SK-N-SH treated with all-trans-retinoic acid at 6 μM for 48 hours (cell line): Measurements from ENCODE around the gene TM9SF3.
"Not testable (repeated sequence)": the region's sequence is repeated elsewhere in the genome, so short reads cannot be mapped to it uniquely, and the experiment has no call there.

Source experiments
- ATAC-seq: fragments of 200-7000 bp; cut with Tn5 transposase; 3 replicates; pipeline ENCODE4 v1.9.1; 2020; ENCODE audit warnings: mild to moderate bottlenecking, moderate library complexity
- ARNTL ChIP-seq: fragments of 450-650 bp; formaldehyde crosslinking; IDR thresholded peaks from 2 replicates; pipeline ENCODE4 v1.5.0; 2020; ENCODE audit warnings: low read depth, mild to moderate bottlenecking, moderate library complexity, borderline replicate concordance
- BACH2 ChIP-seq: fragments of 250-450 bp; sonication (Bioruptor Pico); IDR thresholded peaks from 2 replicates; pipeline ENCODE4 v1.9.0; 2021; ENCODE audit warnings: mild to moderate bottlenecking, borderline replicate concordance
- CSDC2 ChIP-seq: fragments of 250-450 bp; sonication (Bioruptor Pico); IDR thresholded peaks from 2 replicates; pipeline ENCODE4 v1.5.0; 2020; ENCODE audit warnings: mild to moderate bottlenecking, moderate library complexity
- ESRRG ChIP-seq: fragments of 250-450 bp; sonication (Bioruptor Pico); IDR thresholded peaks from 2 replicates; pipeline ENCODE4 v1.6.1; 2021; ENCODE audit warnings: mild to moderate bottlenecking
- GLIS3 ChIP-seq: fragments of 250-450 bp; sonication (Bioruptor Pico); IDR thresholded peaks from 2 replicates; pipeline ENCODE4 v1.5.0; 2020; ENCODE audit warnings: mild to moderate bottlenecking, moderate library complexity
- OSR1 ChIP-seq: fragments of 250-450 bp; sonication (Bioruptor Pico); IDR thresholded peaks from 2 replicates; pipeline ENCODE4 v1.8.0; 2022; ENCODE audit warnings: moderate library complexity, mild to moderate bottlenecking, inconsistent platforms
- RARB ChIP-seq: fragments of 250-450 bp; sonication (Bioruptor Pico); IDR thresholded peaks from 2 replicates; pipeline ENCODE4 v1.8.0; 2021; ENCODE audit warnings: mild to moderate bottlenecking, moderate library complexity
- SNAI2 ChIP-seq: fragments of 250-450 bp; sonication (Bioruptor Pico); IDR thresholded peaks from 2 replicates; pipeline ENCODE4 v1.5.0; 2020; ENCODE audit warnings: mild to moderate bottlenecking, moderate library complexity
- TCF4 ChIP-seq: fragments of 250-450 bp; sonication (Bioruptor Pico); IDR thresholded peaks from 2 replicates; pipeline ENCODE4 v1.8.0; 2021; ENCODE audit warnings: mild to moderate bottlenecking, moderate library complexity, borderline replicate concordance
- TOX ChIP-seq: fragments of 250-450 bp; sonication (Bioruptor Pico); IDR thresholded peaks from 2 replicates; pipeline ENCODE4 v1.8.0; 2021; ENCODE audit warnings: mild to moderate bottlenecking, moderate library complexity, borderline replicate concordance
- ZFP3 ChIP-seq: fragments of 250-450 bp; sonication (Bioruptor Pico); IDR thresholded peaks from 2 replicates; pipeline ENCODE4 v1.5.0; 2020; ENCODE audit warnings: mild to moderate bottlenecking, moderate library complexity
- ZFP30 ChIP-seq: fragments of 450-650 bp; formaldehyde crosslinking; IDR thresholded peaks from 2 replicates; pipeline ENCODE4 v1.5.0; 2022; ENCODE audit warnings: mild to moderate bottlenecking, moderate library complexity
- ZNF565 ChIP-seq: fragments of 450-650 bp; formaldehyde crosslinking; conservative IDR thresholded peaks from 2 replicates; pipeline ENCODE4 v1.5.0; 2020; ENCODE audit warnings: low read depth, mild to moderate bottlenecking, moderate library complexity
- ZNF70 ChIP-seq: fragments of 450-650 bp; formaldehyde crosslinking; IDR thresholded peaks from 2 replicates; pipeline ENCODE4 v1.5.0; 2020; ENCODE audit warnings: mild to moderate bottlenecking, moderate library complexity
- ZNF8 ChIP-seq: fragments of 450-650 bp; formaldehyde crosslinking; IDR thresholded peaks from 2 replicates; pipeline ENCODE4 v1.5.0; 2020; ENCODE audit warnings: mild to moderate bottlenecking, moderate library complexity
- TF ChIP-seq, protein P1 (sequence below): fragments of 250-450 bp; sonication (Bioruptor Pico); IDR thresholded peaks from 2 replicates; pipeline ENCODE4 v1.8.0; 2021; ENCODE audit warnings: low read depth, mild to moderate bottlenecking, moderate library complexity, borderline replicate concordance
- TF ChIP-seq, protein P2 (sequence below): fragments of 250-450 bp; sonication (Bioruptor Pico); IDR thresholded peaks from 2 replicates; pipeline ENCODE4 v1.5.1; 2021; ENCODE audit warnings: mild to moderate bottlenecking, moderate library complexity
- TF ChIP-seq, protein P3 (sequence below): fragments of 250-450 bp; sonication (Bioruptor Pico); IDR thresholded peaks from 2 replicates; pipeline ENCODE4 v1.8.0; 2020; ENCODE audit warnings: mild to moderate bottlenecking, moderate library complexity, borderline replicate concordance
- TF ChIP-seq, protein P4 (sequence below): fragments of 250-450 bp; sonication (Bioruptor Pico); IDR thresholded peaks from 2 replicates; pipeline ENCODE4 v1.5.1; 2020; ENCODE audit warnings: low read depth, mild to moderate bottlenecking, moderate library complexity
- TF ChIP-seq, protein P5 (sequence below): fragments of 250-450 bp; sonication (Bioruptor Pico); IDR thresholded peaks from 2 replicates; pipeline ENCODE4 v1.5.0; 2020; ENCODE audit warnings: mild to moderate bottlenecking, moderate library complexity

TM9SF3 gene

DNA sequence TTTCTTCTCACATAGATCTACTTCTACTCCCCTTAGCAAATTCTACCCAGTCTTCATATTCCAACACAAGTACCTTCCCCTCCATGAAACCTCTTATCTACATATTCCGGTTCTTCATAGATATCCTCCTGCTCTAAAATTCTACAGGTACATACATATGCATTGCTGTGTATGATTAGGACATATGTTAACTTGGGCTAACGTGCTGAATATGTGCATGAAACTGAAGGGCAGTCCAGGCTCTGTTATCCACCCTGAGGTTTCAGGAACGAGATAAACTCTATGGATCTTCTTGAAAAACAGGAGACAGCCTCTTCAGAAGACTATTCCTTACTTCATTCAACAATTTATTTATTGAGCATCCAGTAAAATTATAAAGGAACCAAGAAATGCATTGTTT, 31.5 kb downstream of the TM9SF3 start:
- no peak for ATAC-seq
- TF ChIP-seq ZFP30 (CRISPR knock-in tag) (no peak), RARB (no peak), OSR1 (CRISPR knock-in tag) (no peak), ZNF70 (CRISPR knock-in tag) (no peak), ZNF8 (CRISPR knock-in tag) (no peak), ZNF565 (CRISPR knock-in tag) (no peak), SNAI2 (CRISPR knock-in tag) (no peak), CSDC2 (no peak)
- TF ChIP-seq, protein P1, sequence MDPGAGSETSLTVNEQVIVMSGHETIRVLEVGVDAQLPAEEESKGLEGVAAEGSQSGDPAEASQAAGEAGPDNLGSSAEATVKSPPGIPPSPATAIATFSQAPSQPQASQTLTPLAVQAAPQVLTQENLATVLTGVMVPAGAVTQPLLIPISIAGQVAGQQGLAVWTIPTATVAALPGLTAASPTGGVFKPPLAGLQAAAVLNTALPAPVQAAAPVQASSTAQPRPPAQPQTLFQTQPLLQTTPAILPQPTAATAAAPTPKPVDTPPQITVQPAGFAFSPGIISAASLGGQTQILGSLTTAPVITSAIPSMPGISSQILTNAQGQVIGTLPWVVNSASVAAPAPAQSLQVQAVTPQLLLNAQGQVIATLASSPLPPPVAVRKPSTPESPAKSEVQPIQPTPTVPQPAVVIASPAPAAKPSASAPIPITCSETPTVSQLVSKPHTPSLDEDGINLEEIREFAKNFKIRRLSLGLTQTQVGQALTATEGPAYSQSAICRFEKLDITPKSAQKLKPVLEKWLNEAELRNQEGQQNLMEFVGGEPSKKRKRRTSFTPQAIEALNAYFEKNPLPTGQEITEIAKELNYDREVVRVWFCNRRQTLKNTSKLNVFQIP (CRISPR knock-in tag), result no peak
- TF ChIP-seq, protein P2, sequence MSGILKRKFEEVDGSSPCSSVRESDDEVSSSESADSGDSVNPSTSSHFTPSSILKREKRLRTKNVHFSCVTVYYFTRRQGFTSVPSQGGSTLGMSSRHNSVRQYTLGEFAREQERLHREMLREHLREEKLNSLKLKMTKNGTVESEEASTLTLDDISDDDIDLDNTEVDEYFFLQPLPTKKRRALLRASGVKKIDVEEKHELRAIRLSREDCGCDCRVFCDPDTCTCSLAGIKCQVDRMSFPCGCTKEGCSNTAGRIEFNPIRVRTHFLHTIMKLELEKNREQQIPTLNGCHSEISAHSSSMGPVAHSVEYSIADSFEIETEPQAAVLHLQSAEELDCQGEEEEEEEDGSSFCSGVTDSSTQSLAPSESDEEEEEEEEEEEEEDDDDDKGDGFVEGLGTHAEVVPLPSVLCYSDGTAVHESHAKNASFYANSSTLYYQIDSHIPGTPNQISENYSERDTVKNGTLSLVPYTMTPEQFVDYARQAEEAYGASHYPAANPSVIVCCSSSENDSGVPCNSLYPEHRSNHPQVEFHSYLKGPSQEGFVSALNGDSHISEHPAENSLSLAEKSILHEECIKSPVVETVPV (CRISPR knock-in tag), result no peak

DNA sequence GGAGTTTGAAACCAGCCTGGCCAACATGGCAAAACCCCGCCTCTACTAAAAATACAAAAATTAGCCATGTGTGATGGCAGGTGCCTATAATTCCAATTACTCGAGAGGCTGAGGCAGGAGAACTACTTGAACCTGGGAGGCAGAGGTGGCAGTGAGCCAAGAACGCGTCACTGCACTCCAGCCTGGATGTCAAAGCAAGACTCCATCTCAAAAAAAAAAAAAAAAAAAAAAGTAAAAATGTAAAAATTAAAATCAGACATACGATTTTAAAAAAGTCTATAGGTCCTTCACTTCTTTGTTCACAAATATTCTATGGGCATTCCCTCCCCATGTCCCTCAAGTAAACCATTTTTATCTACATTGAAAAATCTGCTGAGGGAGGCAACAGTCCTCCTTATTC, 38.2 kb downstream of the TM9SF3 start:
- TF ChIP-seq, protein P3, sequence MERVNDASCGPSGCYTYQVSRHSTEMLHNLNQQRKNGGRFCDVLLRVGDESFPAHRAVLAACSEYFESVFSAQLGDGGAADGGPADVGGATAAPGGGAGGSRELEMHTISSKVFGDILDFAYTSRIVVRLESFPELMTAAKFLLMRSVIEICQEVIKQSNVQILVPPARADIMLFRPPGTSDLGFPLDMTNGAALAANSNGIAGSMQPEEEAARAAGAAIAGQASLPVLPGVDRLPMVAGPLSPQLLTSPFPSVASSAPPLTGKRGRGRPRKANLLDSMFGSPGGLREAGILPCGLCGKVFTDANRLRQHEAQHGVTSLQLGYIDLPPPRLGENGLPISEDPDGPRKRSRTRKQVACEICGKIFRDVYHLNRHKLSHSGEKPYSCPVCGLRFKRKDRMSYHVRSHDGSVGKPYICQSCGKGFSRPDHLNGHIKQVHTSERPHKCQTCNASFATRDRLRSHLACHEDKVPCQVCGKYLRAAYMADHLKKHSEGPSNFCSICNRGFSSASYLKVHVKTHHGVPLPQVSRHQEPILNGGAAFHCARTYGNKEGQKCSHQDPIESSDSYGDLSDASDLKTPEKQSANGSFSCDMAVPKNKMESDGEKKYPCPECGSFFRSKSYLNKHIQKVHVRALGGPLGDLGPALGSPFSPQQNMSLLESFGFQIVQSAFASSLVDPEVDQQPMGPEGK (CRISPR knock-in tag), result no peak
- no peak for ATAC-seq

DNA sequence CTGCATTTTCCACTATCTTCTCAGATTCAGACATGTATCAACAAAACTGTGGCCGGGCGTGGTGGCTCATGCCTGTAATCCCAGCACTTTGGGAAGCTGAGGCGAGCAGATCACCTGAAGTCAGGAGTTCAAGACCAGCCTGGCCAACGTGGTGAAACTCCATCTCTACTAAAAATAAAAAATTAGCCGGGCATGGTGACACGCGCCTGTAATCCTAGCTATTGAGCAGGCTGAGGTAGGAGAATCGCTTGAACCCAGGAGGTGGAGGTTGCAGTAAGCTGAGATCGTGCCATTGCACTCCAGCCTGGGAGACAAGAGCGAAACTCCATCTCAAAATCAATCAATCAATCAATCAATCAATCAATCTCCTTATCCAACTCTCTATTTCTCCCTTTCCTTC, 41.3 kb downstream of the TM9SF3 start:
- ATAC-seq, result not testable (repeated sequence)

DNA sequence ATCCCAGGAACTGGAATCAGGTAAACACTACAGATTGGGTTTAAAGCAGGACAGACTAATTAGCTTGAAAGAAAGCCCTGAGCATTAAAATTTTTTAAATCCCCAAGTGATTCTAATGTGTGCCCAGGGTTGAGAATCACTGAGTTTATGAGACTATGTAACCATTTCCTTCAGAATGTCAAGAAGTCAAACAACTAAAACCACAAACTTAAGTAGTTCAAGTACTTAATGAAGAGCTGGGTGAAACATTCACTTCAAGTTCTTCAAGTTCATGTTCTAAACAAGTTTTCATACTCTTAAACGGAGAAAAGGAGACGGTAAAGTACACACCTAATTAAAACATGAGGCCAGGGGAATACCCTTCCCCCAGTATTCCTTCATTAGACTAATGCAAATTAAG, 44.9 kb downstream of the TM9SF3 start:
- ATAC-seq, result no peak
- TF ChIP-seq ZNF8 (CRISPR knock-in tag), result no peak
- no peak for TF ChIP-seq ARNTL
- TF ChIP-seq ZFP3 (CRISPR knock-in tag), result no peak

DNA sequence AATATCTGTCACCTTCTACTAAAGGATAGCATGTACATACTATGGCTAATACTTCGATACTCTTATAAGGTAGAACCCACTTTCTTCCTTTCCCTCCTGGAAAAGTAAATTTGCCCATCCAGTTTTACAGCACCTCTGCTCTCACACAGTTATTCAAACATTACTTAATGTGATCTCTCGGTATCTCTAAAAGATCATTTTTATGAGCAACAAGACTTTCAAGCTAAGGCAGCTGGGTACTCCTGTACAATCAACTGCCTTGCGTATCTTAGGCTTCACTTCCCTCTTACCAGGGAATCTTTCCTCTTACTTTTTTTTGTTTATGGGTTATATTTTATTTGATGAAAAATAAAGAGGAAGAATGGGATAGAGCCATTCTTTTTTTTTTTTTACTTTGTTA, 46.6 kb downstream of the TM9SF3 start:
- ATAC-seq, result no peak
- TF ChIP-seq ARNTL, result no peak
- no peak for TF ChIP-seq RARB
- no peak for TF ChIP-seq BACH2 (CRISPR knock-in tag)
- TF ChIP-seq, protein P4, sequence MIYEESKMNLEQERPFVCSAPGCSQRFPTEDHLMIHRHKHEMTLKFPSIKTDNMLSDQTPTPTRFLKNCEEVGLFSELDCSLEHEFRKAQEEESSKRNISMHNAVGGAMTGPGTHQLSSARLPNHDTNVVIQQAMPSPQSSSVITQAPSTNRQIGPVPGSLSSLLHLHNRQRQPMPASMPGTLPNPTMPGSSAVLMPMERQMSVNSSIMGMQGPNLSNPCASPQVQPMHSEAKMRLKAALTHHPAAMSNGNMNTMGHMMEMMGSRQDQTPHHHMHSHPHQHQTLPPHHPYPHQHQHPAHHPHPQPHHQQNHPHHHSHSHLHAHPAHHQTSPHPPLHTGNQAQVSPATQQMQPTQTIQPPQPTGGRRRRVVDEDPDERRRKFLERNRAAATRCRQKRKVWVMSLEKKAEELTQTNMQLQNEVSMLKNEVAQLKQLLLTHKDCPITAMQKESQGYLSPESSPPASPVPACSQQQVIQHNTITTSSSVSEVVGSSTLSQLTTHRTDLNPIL (CRISPR knock-in tag), result no peak
- no peak for TF ChIP-seq ZFP30 (CRISPR knock-in tag)
- TF ChIP-seq ZFP3 (CRISPR knock-in tag), result no peak
- TF ChIP-seq, protein P3 (CRISPR knock-in tag), result no peak
- no peak for TF ChIP-seq ZNF70 (CRISPR knock-in tag)
- no peak for TF ChIP-seq SNAI2 (CRISPR knock-in tag)
- no peak for TF ChIP-seq TOX (CRISPR knock-in tag)
- TF ChIP-seq ZNF8 (CRISPR knock-in tag), result no peak
- TF ChIP-seq GLIS3 (CRISPR knock-in tag), result no peak
- no peak for TF ChIP-seq CSDC2
- TF ChIP-seq, protein P5, sequence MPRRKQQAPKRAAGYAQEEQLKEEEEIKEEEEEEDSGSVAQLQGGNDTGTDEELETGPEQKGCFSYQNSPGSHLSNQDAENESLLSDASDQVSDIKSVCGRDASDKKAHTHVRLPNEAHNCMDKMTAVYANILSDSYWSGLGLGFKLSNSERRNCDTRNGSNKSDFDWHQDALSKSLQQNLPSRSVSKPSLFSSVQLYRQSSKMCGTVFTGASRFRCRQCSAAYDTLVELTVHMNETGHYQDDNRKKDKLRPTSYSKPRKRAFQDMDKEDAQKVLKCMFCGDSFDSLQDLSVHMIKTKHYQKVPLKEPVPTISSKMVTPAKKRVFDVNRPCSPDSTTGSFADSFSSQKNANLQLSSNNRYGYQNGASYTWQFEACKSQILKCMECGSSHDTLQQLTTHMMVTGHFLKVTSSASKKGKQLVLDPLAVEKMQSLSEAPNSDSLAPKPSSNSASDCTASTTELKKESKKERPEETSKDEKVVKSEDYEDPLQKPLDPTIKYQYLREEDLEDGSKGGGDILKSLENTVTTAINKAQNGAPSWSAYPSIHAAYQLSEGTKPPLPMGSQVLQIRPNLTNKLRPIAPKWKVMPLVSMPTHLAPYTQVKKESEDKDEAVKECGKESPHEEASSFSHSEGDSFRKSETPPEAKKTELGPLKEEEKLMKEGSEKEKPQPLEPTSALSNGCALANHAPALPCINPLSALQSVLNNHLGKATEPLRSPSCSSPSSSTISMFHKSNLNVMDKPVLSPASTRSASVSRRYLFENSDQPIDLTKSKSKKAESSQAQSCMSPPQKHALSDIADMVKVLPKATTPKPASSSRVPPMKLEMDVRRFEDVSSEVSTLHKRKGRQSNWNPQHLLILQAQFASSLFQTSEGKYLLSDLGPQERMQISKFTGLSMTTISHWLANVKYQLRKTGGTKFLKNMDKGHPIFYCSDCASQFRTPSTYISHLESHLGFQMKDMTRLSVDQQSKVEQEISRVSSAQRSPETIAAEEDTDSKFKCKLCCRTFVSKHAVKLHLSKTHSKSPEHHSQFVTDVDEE (CRISPR knock-in tag), result no peak
- TF ChIP-seq ESRRG (CRISPR knock-in tag), result no peak
- no peak for TF ChIP-seq TCF4 (CRISPR knock-in tag)
